CD4-positive, alpha-beta T cell treated with Interleukin-21 for 1 hour (primary cell): ENCODE results near the gene CLCA1.
A peak's percentile ranks its signal among the peaks of the same experiment; 100 is the strongest.

Experiments used
- DNase-seq: peaks from one replicate; pipeline ENCODE4 v3.0.0-alpha.2; 2020

The CLCA1 gene

GRCh38 chr1:86504895-86505563 is 36.3 kb downstream of the CLCA1 start:
- no peak for DNase-seq

- DNase-seq, result no peak
These were observed 36.8 kb downstream of the CLCA1 start for GRCh38 chr1:86505564-86505902.

- DNase-seq, result peak; percentile 38
These were observed 39.3 kb downstream of the CLCA1 start for GRCh38 chr1:86507935-86508582.

GRCh38 chr1:86508583-86508969 is 39.8 kb downstream of the CLCA1 start:
- DNase-seq, result no peak

- DNase-seq, result no peak
These were observed 46.9 kb downstream of the CLCA1 start for GRCh38 chr1:86515597-86515996.

- no peak for DNase-seq
These were observed 47.6 kb downstream of the CLCA1 start for GRCh38 chr1:86516335-86516734.

GRCh38 chr1:86517336-86517735 is 48.6 kb downstream of the CLCA1 start:
- no peak for DNase-seq

- no peak for DNase-seq
These were observed 52.2 kb downstream of the CLCA1 start for GRCh38 chr1:86520789-86521521.

GRCh38 chr1:86521522-86521891 is 52.8 kb downstream of the CLCA1 start:
- DNase-seq, result no peak

GRCh38 chr1:86522240-86522639 is 53.5 kb downstream of the CLCA1 start:
- no peak for DNase-seq

GRCh38 chr1:86523670-86524354 is 55.1 kb downstream of the CLCA1 start:
- DNase-seq, result no peak

GRCh38 chr1:86527306-86527705 is 58.6 kb downstream of the CLCA1 start:
- DNase-seq, result no peak

GRCh38 chr1:86530211-86530845 is 61.6 kb downstream of the CLCA1 start:
- DNase-seq, result no peak

- DNase-seq, result no peak
These were observed 69.4 kb downstream of the CLCA1 start for GRCh38 chr1:86537928-86538695.

- DNase-seq, result no peak
These were observed 70.0 kb downstream of the CLCA1 start for GRCh38 chr1:86538775-86539174.

GRCh38 chr1:86541859-86542258 is 73.1 kb downstream of the CLCA1 start:
- no peak for DNase-seq

- DNase-seq, result no peak
These were observed 73.9 kb downstream of the CLCA1 start for GRCh38 chr1:86542631-86543030.

- no peak for DNase-seq
These were observed 78.1 kb downstream of the CLCA1 start, which contains the start of gene CLCA4 for GRCh38 chr1:86546787-86547221. CLCA4 (plus strand) TSS chr1:86547078; CDS start chr1:86547120, 42 bp downstream.

GRCh38 chr1:86548839-86549238 is 80.1 kb downstream of the CLCA1 start:
- DNase-seq, result no peak
